Mesodermal cell (in vitro differentiated cells): Measurements from ENCODE around the gene ARL4C.

ENCODE experiments used
- H3K27ac ChIP-seq: 2 replicates; pipeline ENCODE4 v1.7.0; 2013; ENCODE audit warnings: mild to moderate bottlenecking, low read depth, low read length, moderate library complexity; ENCODE audit not compliant: severe bottlenecking
- H3K36me3 ChIP-seq: 2 replicates; pipeline ENCODE4 v1.7.1; 2013; ENCODE audit warnings: mild to moderate bottlenecking, low read length, moderate library complexity; ENCODE audit not compliant: control insufficient read depth, insufficient read depth
- H3K4me1 ChIP-seq: one replicate; pipeline ENCODE4 v1.7.1; 2013; ENCODE audit warnings: mild to moderate bottlenecking, low read length; ENCODE audit not compliant: insufficient read depth, control insufficient read depth, poor library complexity, severe bottlenecking
- H3K4me3 ChIP-seq: 2 replicates; pipeline ENCODE4 v1.7.0; 2013; ENCODE audit warnings: low read length, control low read depth, mild to moderate bottlenecking; ENCODE audit not compliant: insufficient read depth, poor library complexity, severe bottlenecking; ENCODE audit errors: extremely low read depth
- H3K9me3 ChIP-seq: 2 replicates; pipeline ENCODE4 v1.7.1; 2013; ENCODE audit warnings: mild to moderate bottlenecking, low read length, moderate library complexity; ENCODE audit not compliant: control insufficient read depth
- WGBS, 2 experiments: methylation state at CpG; one replicate each; pipeline ENCODE4 v1.1.5; 2013; ENCODE audit warnings: missing lambda C conversion rate in 2 of 2; ENCODE audit not compliant: insufficient coverage in 2 of 2; 5-methylcytosine and 5-hydroxymethylcytosine counted together

Gene ARL4C

GRCh38 chr2:234526711-234527110, 29.8 kb upstream of the ARL4C start:
- Histone ChIP-seq H3K9me3 (no peaks in the 10 kb centered on the region), H3K36me3 (no peaks in the 10 kb centered on the region), H3K27ac (no peak overlapping the region), H3K4me3 (no peak overlapping the region), H3K4me1 (no peaks in the 10 kb centered on the region)
- WGBS, 2 experiments, result no CpG with 5 or more reads among the region's 3 CpGs

GRCh38 chr2:234521536-234521935, 24.7 kb upstream of the ARL4C start:
- Histone ChIP-seq H3K9me3 (no peaks in the 10 kb centered on the region), H3K36me3 (no peaks in the 10 kb centered on the region), H3K4me3 (no peak overlapping the region), H3K27ac (no peak overlapping the region), H3K4me1 (no peaks in the 10 kb centered on the region)
- WGBS, 2 experiments, result 82 to 100% methylated on average over 2 of the region's 2 CpGs

- Histone ChIP-seq H3K9me3 (no peaks in the 10 kb centered on the region), H3K4me3 (no peak overlapping the region), H3K36me3 (no peaks in the 10 kb centered on the region), H3K27ac (no peak overlapping the region), H3K4me1 (no peaks in the 10 kb centered on the region)
- WGBS, 2 experiments, result 93 to 98% methylated on average over 5 of the region's 5 CpGs
Measured at GRCh38 chr2:234518986-234519642, 22.2 kb upstream of the ARL4C start.

- WGBS, 2 experiments, result 94 to 97% methylated on average over 6 of the region's 8 CpGs
- no peak overlapping the region for H3K4me3 ChIP-seq
- H3K36me3 ChIP-seq, result no peaks in the 10 kb centered on the region
- H3K9me3 ChIP-seq, result no peaks in the 10 kb centered on the region
- H3K27ac ChIP-seq, result no peak overlapping the region
- peaks cover 8% of the 10 kb centered on the region for H3K4me1 ChIP-seq
Measured at GRCh38 chr2:234517971-234518370, 21.1 kb upstream of the ARL4C start.

GRCh38 chr2:234514873-234515638, 18.2 kb upstream of the ARL4C start:
- H3K36me3 ChIP-seq, result no peaks in the 10 kb centered on the region
- WGBS, 2 experiments, result 80 to 86% methylated on average over 15 to 16 of the region's 16 CpGs
- H3K9me3 ChIP-seq, result no peaks in the 10 kb centered on the region
- peaks cover 8% of the 10 kb centered on the region for H3K4me1 ChIP-seq
- H3K4me3 ChIP-seq, result no peak overlapping the region
- H3K27ac ChIP-seq, result no peak overlapping the region

- Histone ChIP-seq H3K4me3 (no peak overlapping the region), H3K27ac (no peak overlapping the region), H3K4me1 (peaks cover 8% of the 10 kb centered on the region), H3K9me3 (no peaks in the 10 kb centered on the region), H3K36me3 (no peaks in the 10 kb centered on the region)
- WGBS, 2 experiments, result 100% methylated on average over 1 of the region's 1 CpG
Measured at GRCh38 chr2:234514099-234514498, 17.2 kb upstream of the ARL4C start.

- Histone ChIP-seq H3K4me3 (no peak overlapping the region), H3K36me3 (no peaks in the 10 kb centered on the region), H3K9me3 (no peaks in the 10 kb centered on the region), H3K4me1 (peaks cover 8% of the 10 kb centered on the region), H3K27ac (no peak overlapping the region)
- 83 to 87% methylated on average over 12 to 13 of the region's 14 CpGs for WGBS, 2 experiments
Measured at GRCh38 chr2:234512884-234513669, 16.2 kb upstream of the ARL4C start.

GRCh38 chr2:234502919-234503285, 6.0 kb upstream of the ARL4C start:
- Histone ChIP-seq H3K36me3 (no peaks in the 10 kb centered on the region), H3K4me1 (peaks cover 7% of the 10 kb centered on the region), H3K9me3 (no peaks in the 10 kb centered on the region), H3K4me3 (no peak overlapping the region), H3K27ac (no peak overlapping the region)
- WGBS, 2 experiments, result 79 to 81% methylated on average over 3 of the region's 3 CpGs

GRCh38 chr2:234502285-234502918, 5.5 kb upstream of the ARL4C start:
- 0 to 52% methylated on average over 1 to 2 of the region's 3 CpGs for WGBS, 2 experiments

GRCh38 chr2:234500394-234501006, 3.6 kb upstream of the ARL4C start:
- Histone ChIP-seq H3K36me3 (no peaks in the 10 kb centered on the region), H3K4me3 (no peak overlapping the region), H3K9me3 (no peaks in the 10 kb centered on the region), H3K27ac (no peak overlapping the region), H3K4me1 (peaks cover 7% of the 10 kb centered on the region)
- 43 to 52% methylated on average over 3 to 8 of the region's 9 CpGs for WGBS, 2 experiments

More at GRCh38 chr2:234502285-234502918, 5.5 kb upstream of the ARL4C start:
- Histone ChIP-seq H3K4me1 (peaks cover 7% of the 10 kb centered on the region), H3K36me3 (no peaks in the 10 kb centered on the region), H3K27ac (no peak overlapping the region), H3K4me3 (no peak overlapping the region), H3K9me3 (no peaks in the 10 kb centered on the region)
